ENCODE measurements around the gene GABBR2.
A peak's percentile ranks its signal among the peaks of the same experiment; 100 is the strongest.
"Not testable (repeated sequence)": the region's sequence is repeated elsewhere in the genome, so short reads cannot be mapped to it uniquely, and the experiment has no call there.

GABBR2 gene

DNA sequence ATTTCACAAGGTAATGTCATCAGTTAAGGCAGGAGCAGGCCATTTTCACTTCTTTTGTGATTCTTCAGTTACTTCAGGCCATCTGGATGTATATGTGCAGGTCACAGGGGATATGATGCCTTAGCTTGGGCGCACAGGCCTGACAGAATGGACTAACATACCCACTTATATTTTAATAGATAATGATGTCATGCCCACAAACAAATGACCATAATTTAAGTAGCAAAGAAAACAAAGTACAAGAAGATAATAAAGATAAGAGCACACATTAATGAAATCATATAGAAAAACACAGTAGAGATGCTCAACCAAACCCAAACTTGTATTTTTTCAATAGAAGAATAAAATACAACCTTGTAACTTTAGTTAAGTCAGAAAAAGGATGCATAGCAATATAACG lies 433.6 kb downstream of the GABBR2 start:
- no peak for ATAC-seq

DNA sequence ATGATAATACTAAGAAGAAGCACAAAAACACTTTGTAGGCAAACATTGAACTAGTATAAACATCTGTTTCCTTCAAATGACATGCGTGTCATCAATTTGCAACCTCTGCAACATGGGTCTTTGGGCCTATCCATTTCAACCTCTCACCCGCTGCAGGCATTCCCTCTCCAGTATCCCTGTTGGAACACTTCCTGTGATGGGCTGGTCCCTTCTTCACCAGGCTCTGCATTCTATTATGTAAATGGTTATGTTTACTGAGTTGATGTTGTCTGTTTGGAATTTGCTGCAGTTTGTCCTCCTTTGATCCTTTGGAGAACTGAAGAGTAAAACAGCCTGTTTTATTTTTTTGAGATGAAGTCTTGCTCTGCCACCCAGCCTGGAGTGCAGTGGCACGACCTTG lies 436.7 kb downstream of the GABBR2 start:
- ATAC-seq = no peak

DNA sequence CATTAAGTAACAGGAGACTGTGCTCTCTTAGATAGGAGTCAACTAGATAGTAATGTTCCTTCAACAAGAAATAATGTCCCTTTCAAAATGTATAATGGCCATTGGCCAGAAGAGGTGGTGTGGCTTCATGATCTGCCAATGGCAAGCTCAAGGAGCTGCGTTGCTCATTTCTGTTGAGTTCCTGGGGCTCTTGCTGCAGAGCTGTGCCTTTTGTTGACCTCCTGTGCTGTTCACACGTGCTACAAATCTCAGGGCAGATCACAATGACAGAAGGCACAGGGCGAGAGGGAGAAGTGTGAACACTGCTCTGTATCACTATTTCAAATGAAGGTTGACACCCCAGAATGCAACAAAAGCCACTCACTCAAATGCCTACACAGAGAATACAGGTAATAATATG lies 437.3 kb downstream of the GABBR2 start:
- no peak for ATAC-seq

DNA sequence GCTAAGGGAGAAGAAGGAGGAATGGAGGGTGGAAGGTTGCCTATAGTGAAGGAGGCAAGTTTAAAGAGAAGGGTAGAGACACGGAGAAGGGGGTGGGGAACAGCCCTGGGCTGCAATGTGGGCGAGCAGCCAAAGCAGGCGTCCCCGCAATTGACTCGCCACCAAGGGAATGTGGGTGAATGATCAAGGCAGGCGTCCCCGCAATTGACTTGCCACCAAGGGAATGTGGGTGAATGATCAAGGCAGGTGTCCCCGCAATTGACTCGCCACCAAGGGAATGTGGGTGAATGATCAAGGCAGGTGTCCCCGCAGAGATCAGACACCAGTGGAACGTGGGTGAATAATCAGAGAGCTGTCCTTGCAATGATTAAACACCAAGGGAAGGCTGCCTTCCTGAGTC lies 438.5 kb downstream of the GABBR2 start:
- not testable (repeated sequence) for ATAC-seq

DNA sequence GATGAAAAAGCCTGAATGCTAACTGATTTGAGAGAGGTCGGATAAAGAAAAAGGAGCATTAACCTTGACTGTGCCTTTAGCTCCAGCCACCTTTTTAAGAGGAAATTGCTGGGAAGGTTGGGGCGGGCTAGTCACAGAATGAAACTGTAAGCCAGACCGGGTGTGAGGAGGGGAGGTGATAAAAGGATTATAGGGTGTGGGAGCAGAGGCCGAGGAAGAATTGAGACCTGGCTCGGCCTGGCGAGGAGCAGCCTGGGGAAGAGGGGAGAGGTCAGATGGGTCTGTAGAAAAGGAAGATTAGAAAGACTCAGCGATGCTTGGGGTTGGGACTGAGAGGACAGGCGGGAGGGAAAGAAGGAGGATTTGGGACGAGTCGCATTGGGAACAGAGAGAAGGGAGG lies 439.1 kb downstream of the GABBR2 start:
- ATAC-seq = not testable (repeated sequence)

DNA sequence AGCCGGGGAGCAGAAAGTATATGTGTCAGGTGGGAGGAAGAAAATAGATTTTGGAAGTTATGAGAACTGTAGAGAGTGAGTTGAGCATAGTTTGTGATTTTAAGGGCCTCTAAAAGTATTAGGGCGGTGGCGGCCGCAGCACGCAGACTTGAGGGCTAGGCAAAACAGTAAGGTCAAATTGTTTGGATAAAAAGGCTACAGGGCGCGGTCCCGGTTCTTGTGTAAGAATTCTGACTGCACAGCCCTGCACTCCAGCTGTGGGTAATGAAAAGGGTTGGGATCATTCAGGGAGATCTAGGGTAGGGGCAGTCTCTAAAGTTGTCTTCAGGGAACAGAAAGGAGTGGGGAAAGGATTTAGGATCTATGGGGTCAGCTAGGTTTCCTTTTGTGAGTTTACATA lies 441.2 kb downstream of the GABBR2 start:
- not testable (repeated sequence) for ATAC-seq

DNA sequence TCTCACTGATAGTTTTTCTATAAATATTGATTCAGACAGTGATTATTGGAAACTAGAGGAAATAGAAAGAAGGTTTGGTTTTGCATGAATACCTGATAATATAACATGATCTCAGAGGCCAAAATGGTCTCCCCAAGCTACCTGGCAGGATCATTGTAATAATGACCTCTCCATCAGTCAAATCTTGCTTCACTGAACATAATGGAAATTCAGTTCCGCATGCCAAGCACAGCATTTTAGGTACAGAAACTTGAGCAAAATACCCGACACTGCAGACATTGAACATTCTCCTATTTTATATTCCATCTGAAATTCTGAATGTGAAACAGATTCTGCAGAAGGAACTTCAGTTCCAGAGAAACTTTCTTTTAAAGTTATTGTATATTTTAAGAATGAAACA lies 444.2 kb downstream of the GABBR2 start:
- no peak for ATAC-seq

DNA sequence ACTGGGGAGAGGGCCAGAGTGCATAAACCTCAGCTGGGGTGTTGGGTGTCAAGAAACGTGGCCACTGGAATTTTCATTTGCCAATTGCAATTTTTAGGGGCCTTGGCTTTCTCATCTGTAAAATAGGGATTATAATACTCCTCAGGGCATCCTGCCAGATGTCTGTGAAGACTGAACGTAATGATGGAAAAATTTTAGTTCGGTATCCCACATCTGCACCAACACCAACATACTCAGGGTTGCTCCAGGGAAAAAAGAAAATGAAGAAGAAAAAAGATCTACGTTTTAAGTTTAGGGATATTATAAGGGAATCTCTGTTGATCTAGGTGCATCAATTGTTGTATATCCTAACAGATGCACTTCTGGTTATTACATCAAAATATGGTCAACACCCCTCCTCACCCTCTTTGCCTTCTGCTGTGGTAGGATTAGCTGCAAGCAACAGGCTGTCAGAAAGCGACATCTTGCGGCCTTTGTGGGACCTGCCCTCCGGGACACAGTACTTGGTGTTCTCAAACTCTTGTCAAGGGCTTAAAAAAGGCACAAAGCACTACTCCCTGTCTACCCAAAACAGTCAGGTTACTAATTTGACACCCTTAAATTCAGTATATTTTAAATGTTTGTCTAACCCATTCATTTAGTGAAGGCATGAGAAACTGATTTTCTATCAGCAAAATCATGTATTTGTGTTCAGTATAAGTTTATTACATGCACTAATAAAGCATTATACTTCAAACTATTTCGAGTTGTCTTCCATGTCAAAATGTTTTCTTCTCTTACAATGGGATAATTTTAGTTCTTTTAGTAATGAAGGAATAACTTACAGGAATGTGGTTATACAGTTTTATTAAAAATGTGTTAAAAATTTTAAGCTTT lies 445.0 kb downstream of the GABBR2 start:
- peak; percentile 96 to 99 for ATAC-seq

DNA sequence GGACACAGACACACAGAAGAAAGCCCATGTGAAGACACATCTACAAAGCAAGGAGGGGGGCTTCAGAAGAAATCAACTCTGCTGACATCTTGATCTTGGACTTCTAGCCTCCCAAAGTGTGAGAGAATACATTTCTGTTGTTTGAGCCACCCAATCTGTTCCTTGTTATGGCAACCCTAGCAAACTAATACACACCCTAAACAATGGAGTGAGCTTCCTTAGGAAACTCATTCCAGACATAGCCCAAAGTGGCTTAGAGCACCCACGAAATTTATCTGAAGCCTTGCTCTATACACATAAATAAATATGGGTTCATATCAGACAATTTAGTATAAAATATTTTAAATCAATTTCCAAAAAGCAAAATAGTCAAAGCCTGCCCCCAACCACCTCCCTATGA lies 445.7 kb downstream of the GABBR2 start:
- ATAC-seq = no peak

DNA sequence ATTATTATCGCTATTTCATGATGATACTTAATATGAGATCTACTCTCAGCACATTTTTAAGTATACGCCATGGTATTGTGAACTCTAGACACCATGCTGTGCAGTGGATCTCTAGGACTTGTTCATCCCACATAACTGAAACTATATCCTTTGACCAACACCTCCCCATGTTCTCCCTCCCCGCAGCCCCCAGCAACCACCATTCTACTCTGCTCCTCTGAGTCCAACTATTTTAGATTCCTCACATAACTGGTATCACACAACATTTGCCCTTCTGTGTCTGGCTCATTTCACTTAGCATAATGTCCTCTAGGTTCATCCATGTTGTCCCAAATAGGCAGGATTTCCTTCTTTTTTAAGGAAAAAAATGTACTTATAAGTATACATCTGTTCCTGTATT lies 446.7 kb downstream of the GABBR2 start:
- no peak for ATAC-seq

DNA sequence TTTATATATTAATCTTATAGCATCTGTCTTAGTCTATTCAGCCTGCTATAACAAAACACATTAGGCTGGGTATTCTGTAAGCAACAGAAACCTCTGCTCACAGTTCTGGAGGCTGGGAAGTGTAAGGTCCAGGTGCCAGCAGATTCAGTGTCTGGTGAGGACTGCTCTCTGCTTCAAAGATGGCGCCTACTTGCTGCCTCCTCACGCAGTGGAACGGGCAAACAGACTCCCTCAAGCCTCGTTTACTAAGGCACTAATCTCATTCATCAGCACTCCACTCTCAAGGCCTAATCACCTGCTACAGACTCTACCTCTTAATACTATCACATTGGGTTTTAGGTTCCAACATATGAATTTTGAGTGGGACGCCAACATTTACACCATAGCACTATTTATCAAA lies 448.1 kb downstream of the GABBR2 start:
- no peak for ATAC-seq

DNA sequence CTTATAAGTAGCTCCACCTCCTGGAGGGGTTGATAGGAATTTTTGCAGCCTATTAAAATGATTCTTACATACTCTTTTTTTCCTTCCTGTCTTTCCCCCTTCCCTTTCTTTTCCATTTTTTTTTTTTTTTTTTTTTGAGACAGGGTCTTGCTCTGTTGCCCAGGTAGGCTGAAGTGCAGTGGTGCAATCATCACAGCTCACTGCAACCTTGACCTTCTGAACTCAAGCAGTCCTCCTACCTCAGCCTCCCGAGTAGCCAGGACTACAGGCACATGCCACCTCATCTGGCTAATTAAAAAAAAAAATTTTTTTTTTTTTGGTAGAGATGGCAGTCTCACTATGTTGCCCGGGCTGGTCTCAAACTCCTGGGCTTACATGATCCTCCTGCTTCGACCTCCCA lies 448.9 kb downstream of the GABBR2 start:
- no peak for ATAC-seq

DNA sequence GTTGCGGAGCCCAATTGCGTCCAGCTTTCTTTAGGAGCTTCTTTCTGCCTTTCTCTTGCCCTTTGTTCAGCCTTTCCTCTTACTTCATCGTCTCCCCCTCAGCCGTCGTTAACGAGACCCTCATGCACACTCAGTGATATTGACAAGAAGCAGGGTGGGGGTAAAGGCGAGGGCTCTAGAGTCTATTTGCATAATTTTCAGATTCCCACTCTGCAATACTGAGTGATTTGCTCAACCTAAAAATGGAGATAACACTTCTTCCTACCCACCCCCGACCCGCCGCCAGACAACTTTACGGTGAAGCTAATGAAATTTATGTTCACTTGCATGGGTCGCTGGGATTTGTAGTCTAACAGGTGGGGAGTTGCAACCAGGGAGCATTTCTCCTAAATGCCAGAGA lies 452.0 kb downstream of the GABBR2 start:
- no peak for ATAC-seq

DNA sequence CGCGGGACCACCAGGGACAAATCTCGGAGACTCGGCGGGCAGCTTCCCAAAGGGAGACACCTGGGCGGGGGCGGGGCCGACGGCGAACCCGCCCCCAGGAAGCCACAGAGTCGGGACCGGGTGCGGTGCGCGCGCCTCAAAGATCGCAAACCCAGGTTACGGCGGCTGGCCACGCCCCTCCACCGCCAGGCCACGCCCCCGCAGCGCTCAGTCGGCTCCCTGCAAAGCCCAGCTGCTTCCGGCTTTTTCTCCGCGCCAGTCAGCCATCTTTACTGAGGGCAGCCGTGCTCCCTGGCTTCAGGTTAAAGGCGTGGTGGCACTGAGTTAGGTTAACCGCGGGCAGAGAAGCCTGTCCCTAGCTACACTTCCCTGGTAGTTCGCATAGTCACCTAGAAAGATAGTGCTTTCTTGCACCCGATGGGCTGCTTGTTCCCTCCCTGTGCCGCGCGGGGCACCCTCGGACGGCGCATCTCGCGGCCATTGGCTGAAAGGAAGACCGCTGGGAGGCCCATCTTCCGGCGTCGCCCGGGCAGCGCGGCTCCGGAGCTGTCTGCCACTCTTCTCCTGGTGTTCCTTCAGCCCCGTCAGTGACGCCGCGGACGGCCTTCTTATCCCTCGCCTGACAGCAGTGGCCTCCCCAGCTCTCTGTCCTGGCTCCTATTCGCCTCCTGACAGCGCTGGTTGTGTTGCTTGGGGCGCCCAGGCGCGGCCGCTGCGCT lies 453.0 kb downstream of the GABBR2 start, which contains the start of gene TBC1D2:
TBC1D2 (minus strand) TSS at position 72 of the 719 bp plus-strand sequence. CDS start 108 bp downstream, outside the sequence.
- peak; percentile 81 to 87 for ATAC-seq

DNA sequence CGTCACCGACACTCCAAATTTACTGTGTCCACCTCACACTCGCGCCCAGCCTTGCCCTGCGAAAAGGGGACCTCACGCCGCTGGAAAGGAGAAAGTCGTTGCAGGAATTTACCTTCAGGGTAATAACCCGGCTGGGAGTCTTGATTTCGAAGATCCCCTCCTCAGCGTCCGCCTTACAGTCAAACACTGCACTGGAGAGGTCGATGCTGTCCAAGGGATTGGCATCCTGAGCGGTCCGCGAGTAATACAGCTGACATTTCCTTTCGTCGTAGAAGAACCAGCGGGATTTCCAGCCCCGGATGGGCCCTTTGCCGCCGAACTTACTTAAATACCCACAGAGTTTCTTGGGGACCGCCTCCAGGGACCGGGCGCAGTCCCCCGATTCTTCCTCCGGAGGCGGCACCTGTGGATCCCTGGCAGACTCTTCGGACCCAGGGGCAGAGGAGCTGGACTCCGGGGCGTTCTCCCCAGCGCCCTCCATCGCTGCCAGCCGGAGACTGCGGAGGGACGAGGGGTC lies 453.6 kb downstream of the GABBR2 start:
- peak; percentile 6 to 14 for ATAC-seq

DNA sequence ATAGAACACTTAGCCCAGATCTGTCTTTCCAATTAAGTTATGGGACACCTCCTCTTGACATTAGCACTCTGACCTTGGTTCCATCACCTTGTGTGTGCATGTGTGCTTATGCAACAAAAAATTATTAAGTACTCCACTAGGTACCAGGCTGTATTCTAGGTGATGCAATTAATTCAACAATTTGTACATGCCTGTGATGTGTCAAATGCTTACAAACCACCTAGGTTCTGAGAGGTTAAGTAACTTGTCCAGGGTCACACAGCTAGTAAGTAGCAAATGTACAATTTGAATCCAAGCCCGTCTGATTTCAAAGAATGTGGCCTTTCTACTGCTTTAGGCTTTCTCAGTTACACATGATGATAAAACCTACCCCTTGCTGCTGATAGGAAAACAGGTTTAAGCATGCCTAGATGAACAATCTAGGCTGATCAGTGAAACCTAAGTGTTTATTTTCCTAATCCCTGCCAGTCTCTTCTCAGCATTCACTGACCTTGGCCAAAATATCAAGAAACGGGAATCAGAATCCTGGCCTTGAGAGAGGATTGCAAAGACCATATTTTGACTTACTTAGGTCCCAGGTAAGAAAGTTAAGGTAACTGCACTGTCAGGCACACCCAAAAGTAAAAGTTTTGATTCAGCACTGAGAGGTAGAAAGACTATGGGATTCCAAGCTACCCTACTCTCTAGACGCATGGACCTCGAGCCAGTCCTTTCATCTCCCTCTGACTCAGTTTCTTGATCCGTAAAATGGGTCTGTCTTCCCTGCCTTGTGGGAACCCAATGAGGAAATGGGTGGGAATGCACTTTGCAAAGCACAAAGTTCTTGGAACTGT lies 454.3 kb downstream of the GABBR2 start:
- no peak for ATAC-seq

DNA sequence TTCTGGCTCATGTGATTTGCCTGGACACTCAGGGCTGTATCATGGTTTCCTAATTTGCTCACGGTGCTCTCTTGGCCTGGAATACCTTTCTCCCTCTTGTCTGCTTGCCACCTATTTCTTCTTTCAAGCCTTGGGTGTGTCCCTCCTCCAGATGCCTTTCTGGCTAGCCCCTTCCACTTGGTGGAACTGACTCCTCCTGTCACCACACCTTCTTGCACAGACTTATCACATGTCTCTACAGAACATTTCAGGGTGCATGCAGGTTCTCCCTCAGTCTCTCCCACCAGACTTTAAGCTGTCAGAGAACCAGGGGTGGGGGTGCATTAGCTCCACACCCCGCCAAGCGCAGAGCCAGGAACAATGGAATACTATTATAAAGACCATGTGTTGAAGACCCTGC lies 455.2 kb downstream of the GABBR2 start:
- ATAC-seq = no peak

DNA sequence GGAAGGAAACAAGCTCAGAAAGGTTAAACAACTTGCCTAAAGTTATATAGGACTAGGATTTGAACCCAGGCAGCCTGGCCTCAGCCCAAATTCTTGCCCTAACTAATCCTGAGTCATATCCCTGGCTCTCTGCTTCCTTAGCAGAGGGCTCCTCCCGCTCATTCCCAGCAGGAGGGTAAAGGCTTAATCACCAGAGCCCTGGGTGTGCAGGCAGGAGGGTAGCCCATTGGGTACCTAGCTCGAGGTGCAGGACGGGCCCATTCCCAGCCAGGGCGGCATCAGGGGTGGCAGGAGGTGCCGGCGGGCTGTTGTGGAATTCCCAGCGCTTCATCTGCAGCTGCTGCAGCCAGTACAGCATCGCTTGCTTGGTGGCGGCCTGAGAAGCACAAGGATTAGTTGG lies 457.2 kb downstream of the GABBR2 start:
- ATAC-seq = no peak

DNA sequence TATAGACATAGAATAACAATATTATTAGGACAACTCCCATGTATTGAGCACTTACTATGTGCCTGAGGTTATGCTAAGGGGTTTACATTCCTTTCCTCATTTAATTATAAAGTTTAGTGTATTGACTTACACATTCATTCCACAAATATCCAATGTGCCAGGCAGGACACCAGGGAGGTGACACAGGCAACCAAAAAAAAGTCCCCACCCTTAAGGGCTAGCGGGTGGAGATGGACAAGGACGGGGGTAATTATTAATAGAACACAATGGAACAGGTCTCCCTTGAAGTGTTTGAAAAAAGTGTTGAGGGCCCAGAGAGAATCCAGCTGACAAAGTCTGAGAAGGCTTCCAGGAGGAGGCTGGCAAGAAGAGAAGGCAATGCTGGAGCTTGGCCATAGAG lies 459.0 kb downstream of the GABBR2 start:
- ATAC-seq = no peak

DNA sequence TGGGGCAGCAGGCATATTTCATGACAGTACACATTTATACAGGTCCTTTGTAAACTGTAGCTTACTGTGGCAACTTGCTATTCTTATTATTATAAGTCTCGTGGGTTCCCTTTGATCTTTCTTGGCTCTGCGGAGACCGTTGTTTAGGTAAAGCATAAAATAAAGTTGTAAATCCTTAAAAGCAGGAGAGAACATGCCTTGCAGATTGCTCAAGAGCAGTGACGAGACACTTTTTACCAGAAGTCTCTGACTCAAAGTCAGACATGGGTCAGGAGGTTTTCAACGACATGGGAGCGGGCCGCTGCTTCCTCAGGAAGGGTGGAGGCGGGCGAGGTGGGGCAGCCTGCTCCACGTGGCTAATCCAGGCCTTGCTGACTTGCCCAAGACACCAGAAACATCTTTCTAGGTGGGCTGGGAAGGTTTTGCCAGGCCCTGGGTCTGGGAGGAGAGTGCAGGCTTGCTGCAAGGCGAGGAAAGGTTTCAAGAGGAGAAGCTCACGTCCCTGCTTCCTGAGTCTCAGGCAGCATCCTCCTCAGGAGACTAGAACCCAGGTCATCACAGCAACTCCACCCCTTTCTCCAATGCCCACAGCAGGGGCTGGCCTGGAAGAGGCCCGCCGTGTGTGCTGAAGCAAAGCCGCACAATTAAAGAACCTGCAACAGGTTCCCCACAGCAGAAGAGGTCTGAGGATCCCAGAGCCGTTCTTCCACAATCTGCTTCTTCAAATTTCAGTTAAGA lies 459.8 kb downstream of the GABBR2 start:
- ATAC-seq = no peak

DNA sequence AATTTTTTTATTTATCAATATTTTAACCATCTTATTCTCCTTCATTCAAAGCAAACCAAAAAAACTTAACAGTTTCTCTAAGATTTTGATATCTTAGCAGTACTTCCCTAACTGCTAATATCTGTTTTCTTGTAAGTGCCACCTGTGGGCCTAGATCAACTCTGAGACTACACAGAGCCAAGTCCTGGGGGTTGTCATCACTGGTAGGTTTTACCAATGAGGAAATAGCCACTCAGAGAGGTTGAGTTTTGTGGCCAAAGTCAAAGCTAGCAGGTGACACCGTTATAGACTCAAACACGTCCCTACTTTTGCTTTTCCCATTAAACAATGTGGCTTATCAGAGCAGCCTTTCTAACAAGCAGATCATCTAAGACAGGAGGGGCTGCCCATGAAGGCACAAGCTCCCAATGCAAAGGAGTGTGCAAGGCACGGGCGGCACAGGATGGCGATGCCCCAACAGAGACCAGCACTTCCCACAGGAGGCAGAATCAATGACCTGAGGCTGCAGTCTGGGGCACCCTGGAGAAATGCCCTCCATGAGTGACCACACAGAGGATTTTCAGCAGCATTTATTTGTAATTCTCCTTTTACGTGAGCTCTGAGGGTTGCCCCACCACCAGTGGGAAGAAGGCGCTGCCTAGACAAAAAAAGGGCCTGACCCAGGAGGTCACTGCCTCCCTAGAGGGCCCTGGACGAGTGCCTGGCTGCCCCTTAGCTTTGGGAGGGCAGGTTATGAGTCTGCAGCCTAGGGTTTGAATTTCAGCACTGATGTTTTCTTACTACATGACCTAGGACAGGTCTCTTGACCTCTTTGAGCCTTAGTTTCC lies 460.7 kb downstream of the GABBR2 start:
- no peak for ATAC-seq
